H1 (cell line): ENCODE results near the gene TRIM32.

Experiments
- CTCF ChIP-seq, 3 experiments: IDR thresholded peaks; 1 replicate in 2 of 3; 2 replicates in 1 of 3; pipeline versions ENCODE4 v1.5.1 to v1.6.1; 2011; ENCODE audit warnings: low read length in 3 of 3, mild to moderate bottlenecking in 3 of 3, inconsistent platforms in 2 of 3, low read depth in 1 of 3, moderate library complexity in 1 of 3; ENCODE audit not compliant: insufficient read depth in 1 of 3; ENCODE audit errors: control extremely low read depth in 1 of 3
- GTF2F1 ChIP-seq: IDR thresholded peaks from 2 replicates; pipeline ENCODE4 v1.6.1; 2012; ENCODE audit warnings: low read depth, low read length, improper control_type of control experiment, borderline replicate concordance
- POLR2AphosphoS5 ChIP-seq: IDR thresholded peaks from 2 replicates; pipeline ENCODE4 v1.6.1; 2011; ENCODE audit warnings: low read depth, low read length
- RFX5 ChIP-seq: IDR thresholded peaks from 2 replicates; pipeline ENCODE4 v1.6.1; 2011; ENCODE audit warnings: low read depth, low read length, improper control_type of control experiment, borderline replicate concordance
- SP1 ChIP-seq: IDR thresholded peaks from 2 replicates; pipeline ENCODE4 v1.6.1; 2011; ENCODE audit warnings: low read depth, low read length

GRCh38 chr9:116694785-116695291, 7.7 kb downstream of the TRIM32 start:
- no peak for TF ChIP-seq GTF2F1
- no peak for TF ChIP-seq SP1
- TF ChIP-seq CTCF (IDR thresholded peaks at IDR 0.05; ENCODE audit: control extremely low read depth in 1 of 3, insufficient read depth in 1 of 3, low read depth in 1 of 3, low read length in 3 of 3), result no peak
- no peak for TF ChIP-seq RFX5
- TF ChIP-seq POLR2AphosphoS5, result no peak
